ENCODE results near the gene MRPL52.

DNA sequence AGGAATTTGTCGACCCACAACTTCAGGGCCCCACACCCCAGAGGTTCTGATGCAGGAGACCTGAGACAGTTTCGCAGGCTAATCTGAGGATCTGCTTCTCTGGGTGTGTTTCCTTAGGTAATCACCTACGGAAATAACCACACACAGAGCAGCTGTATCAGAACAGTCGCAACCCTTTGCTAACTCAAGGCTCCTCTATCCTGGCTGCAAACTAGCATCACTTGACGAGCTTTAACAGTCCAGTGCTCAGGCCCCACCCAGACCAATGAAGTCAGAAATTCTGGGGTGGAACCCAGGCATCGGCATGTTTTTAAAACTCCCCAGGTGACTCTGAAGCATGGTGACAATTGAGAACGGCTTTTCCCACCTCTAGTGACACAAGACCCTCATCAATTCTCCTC, 35.1 kb upstream of the MRPL52 start:
- TF ChIP-seq, protein P1, sequence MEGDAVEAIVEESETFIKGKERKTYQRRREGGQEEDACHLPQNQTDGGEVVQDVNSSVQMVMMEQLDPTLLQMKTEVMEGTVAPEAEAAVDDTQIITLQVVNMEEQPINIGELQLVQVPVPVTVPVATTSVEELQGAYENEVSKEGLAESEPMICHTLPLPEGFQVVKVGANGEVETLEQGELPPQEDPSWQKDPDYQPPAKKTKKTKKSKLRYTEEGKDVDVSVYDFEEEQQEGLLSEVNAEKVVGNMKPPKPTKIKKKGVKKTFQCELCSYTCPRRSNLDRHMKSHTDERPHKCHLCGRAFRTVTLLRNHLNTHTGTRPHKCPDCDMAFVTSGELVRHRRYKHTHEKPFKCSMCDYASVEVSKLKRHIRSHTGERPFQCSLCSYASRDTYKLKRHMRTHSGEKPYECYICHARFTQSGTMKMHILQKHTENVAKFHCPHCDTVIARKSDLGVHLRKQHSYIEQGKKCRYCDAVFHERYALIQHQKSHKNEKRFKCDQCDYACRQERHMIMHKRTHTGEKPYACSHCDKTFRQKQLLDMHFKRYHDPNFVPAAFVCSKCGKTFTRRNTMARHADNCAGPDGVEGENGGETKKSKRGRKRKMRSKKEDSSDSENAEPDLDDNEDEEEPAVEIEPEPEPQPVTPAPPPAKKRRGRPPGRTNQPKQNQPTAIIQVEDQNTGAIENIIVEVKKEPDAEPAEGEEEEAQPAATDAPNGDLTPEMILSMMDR (IDR thresholded peaks at IDR 0.05): no peak
- TF ChIP-seq POLR2AphosphoS5 (IDR thresholded peaks at IDR 0.05; ENCODE audit: low read depth, low read length) (no peak), REST (IDR thresholded peaks at IDR 0.05; ENCODE audit: insufficient read depth in 1 of 2, low read depth in 2 of 2, low read length in 1 of 2) (no peak), TCF7L2 (IDR thresholded peaks at IDR 0.05; ENCODE audit: low read depth, low read length) (no peak)
